Choroid plexus epithelial cell (primary cell): ENCODE results near the gene NAAA.

Source experiments
- DNase-seq: peaks from one replicate; pipeline ENCODE4 v3.0.0-alpha.2; 2010; ENCODE audit warnings: low read depth
- H3K4me3 ChIP-seq: 2 replicates; pipeline ENCODE4 v1.5.1; 2011; ENCODE audit warnings: low read depth, mild to moderate bottlenecking, control low read depth, low read length, moderate library complexity
- CTCF ChIP-seq: conservative IDR thresholded peaks from 2 replicates; pipeline ENCODE4 v1.5.1; 2011; ENCODE audit warnings: low read depth, mild to moderate bottlenecking, control low read depth, inconsistent platforms, low read length, moderate library complexity

NAAA gene

GRCh38 chr4:75881476-75881875 lies 59.3 kb downstream of the NAAA start:
- H3K4me3 ChIP-seq: no peak overlapping the region
- no peak for DNase-seq
- no peak for TF ChIP-seq CTCF

GRCh38 chr4:75880278-75880677 lies 60.5 kb downstream of the NAAA start:
- H3K4me3 ChIP-seq: no peak overlapping the region
- DNase-seq: no peak
- no peak for TF ChIP-seq CTCF

- H3K4me3 ChIP-seq: no peak overlapping the region
- DNase-seq: no peak
- no peak for TF ChIP-seq CTCF
These were observed 62.5 kb downstream of the NAAA start for GRCh38 chr4:75878246-75878756.

- no peak for DNase-seq
- TF ChIP-seq CTCF: no peak
- no peak overlapping the region for H3K4me3 ChIP-seq
These were observed 64.6 kb downstream of the NAAA start for GRCh38 chr4:75876218-75876617.

- DNase-seq: no peak
- TF ChIP-seq CTCF: no peak
- no peak overlapping the region for H3K4me3 ChIP-seq
These were observed 71.7 kb downstream of the NAAA start for GRCh38 chr4:75869100-75869499.

- no peak for TF ChIP-seq CTCF
- H3K4me3 ChIP-seq: no peak overlapping the region
These were observed 73.7 kb downstream of the NAAA start for GRCh38 chr4:75867130-75867529.

More at GRCh38 chr4:75867130-75867529, 73.7 kb downstream of the NAAA start:
- no peak for DNase-seq
